K562 (cell line): Measurements from ENCODE around the gene MICAL2. TPM values are rescaled to one million over a fixed set of nuclear protein-coding genes. Genes with fewer than 3 reads are reported as not detected.

Source experiments
- BACH1 ChIP-seq: fragments of 200-800 bp; sonication (Bioruptor generic); IDR thresholded peaks from 2 replicates; pipeline ENCODE4 v1.6.1; 2016; ENCODE audit warnings: missing genetic modification characterization, missing compliant biosample characterization
- CTCFL ChIP-seq: IDR thresholded peaks from 2 replicates; pipeline ENCODE4 v1.6.1; 2011; ENCODE audit warnings: borderline replicate concordance, low read depth, mild to moderate bottlenecking, moderate library complexity, low read length; ENCODE audit not compliant: insufficient read depth, poor library complexity, severe bottlenecking
- ETV6 ChIP-seq, 3 experiments: fragments of 150-350 bp in 1 of 3; sonication (generic) in 1 of 3; formaldehyde crosslinking in 1 of 3; IDR thresholded peaks; 2 replicates each; pipeline versions ENCODE4 v1.6.1 to v1.8.0; 2014 to 2022; ENCODE audit warnings: borderline replicate concordance in 2 of 3, low read depth in 2 of 3, antibody characterized with exemption in 1 of 3, low read length in 1 of 3, mild to moderate bottlenecking in 1 of 3, missing genetic modification reagents in 1 of 3
- HIVEP1 ChIP-seq: fragments of 250-450 bp; sonication (Bioruptor Pico); IDR thresholded peaks from 2 replicates; pipeline ENCODE4 v1.4.0; 2020; ENCODE audit warnings: mild to moderate bottlenecking
- HMG20B ChIP-seq: fragments of 250-450 bp; sonication (Bioruptor Pico); IDR thresholded peaks from 2 replicates; pipeline ENCODE4 v1.5.0; 2021; ENCODE audit warnings: mild to moderate bottlenecking
- HMGN3 ChIP-seq: IDR thresholded peaks from 2 replicates; pipeline ENCODE4 v1.6.1; 2011; ENCODE audit warnings: borderline replicate concordance, low read depth, mild to moderate bottlenecking, mixed read lengths, low read length; ENCODE audit not compliant: insufficient read length; ENCODE audit errors: extremely low read depth
- NR4A1 ChIP-seq, 2 experiments: fragments of 250-450 bp in 1 of 2; fragments of 450-650 bp in 1 of 2; sonication (Bioruptor Pico) in 1 of 2; IDR thresholded peaks; 2 replicates each; pipeline versions ENCODE4 v1.4.0 to v1.6.1; 2016 to 2020; ENCODE audit warnings: mild to moderate bottlenecking in 2 of 2, missing compliant biosample characterization in 1 of 2, missing genetic modification characterization in 1 of 2, moderate library complexity in 1 of 2
- SNAPC5 ChIP-seq: fragments of 250-450 bp; sonication (Bioruptor Pico); IDR thresholded peaks from 2 replicates; pipeline ENCODE4 v1.8.0; 2021; ENCODE audit warnings: moderate library complexity, mild to moderate bottlenecking, inconsistent platforms
- SREBF2 ChIP-seq: sonication (generic); formaldehyde crosslinking; IDR thresholded peaks from 2 replicates; pipeline ENCODE4 v1.4.0; 2020; ENCODE audit warnings: mild to moderate bottlenecking, missing genetic modification reagents
- TAF15 ChIP-seq: fragments of 200-400 bp; formaldehyde crosslinking; IDR thresholded peaks from 2 replicates; pipeline ENCODE4 v1.6.1; 2017; ENCODE audit warnings: mild to moderate bottlenecking, low read depth, low read length, moderate library complexity
- TBP ChIP-seq: optimal IDR thresholded peaks from 2 replicates; pipeline ENCODE3; 2011; ENCODE audit warnings: low read depth, low read length, improper control_type of control experiment
- TEAD1 ChIP-seq, 2 experiments: fragments of 450-650 bp in 1 of 2; sonication (generic) in 1 of 2; formaldehyde crosslinking; IDR thresholded peaks; 2 replicates each; pipeline versions ENCODE4 v1.4.0 to v1.8.0; 2020 to 2022; ENCODE audit warnings: mild to moderate bottlenecking in 2 of 2, missing genetic modification reagents in 1 of 2
- ZKSCAN3 ChIP-seq: fragments of 250-450 bp; sonication (Bioruptor Pico); IDR thresholded peaks from 2 replicates; pipeline ENCODE4 v1.4.0; 2020
- ZNF282 ChIP-seq: sonication (generic); formaldehyde crosslinking; IDR thresholded peaks from 2 replicates; pipeline ENCODE4 v1.8.1; 2023; ENCODE audit warnings: missing genetic modification reagents
- polyA plus RNA-seq, 8 experiments: library from polyadenylated mRNA; depleted of rRNA in 4 of 8; stranded (reverse) in 5 of 8; unstranded in 3 of 8; fragments of >200 nt; fragmentation: Nextera tagmentation in 2 of 8; fragmentation: Illumina TruSeq in 1 of 8; extraction: Ambion mirVana in 2 of 8; extraction: Trizol in 1 of 8; gene quantifications; 2 replicates each; pipeline versions ENCODE4 v1.2.1 to v1.2.3, GENCODE V29; 2011 to 2014; ENCODE audit warnings: inconsistent platforms in 1 of 8, missing spikeins in 1 of 8
- total RNA-seq, 7 experiments: library from RNA; depleted of rRNA in 6 of 7; stranded (reverse); fragments of >200 nt in 6 of 7; fragmentation: Illumina TruSeq in 2 of 7; extraction: Trizol in 2 of 7; gene quantifications; 2 replicates each; pipeline versions ENCODE4 v1.2.1 to v1.2.3, GENCODE V29; 2011 to 2021; ENCODE audit warnings: low replicate concordance in 1 of 7
- TF ChIP-seq, protein P1 (sequence below): fragments of 450-650 bp; formaldehyde crosslinking; IDR thresholded peaks from 2 replicates; pipeline ENCODE4 v1.4.0; 2020; ENCODE audit warnings: mild to moderate bottlenecking
- TF ChIP-seq, protein P2 (sequence below): fragments of 250-450 bp; sonication (Bioruptor Pico); IDR thresholded peaks from 2 replicates; pipeline ENCODE4 v1.5.0; 2021; ENCODE audit warnings: mild to moderate bottlenecking, borderline replicate concordance

MICAL2 gene
- total and polyA plus RNA-seq, 9 of the 15 experiments (the other 6 are each of a cell fraction or from before 2014, with no cell fraction given) = 4.7 to 64.2 (median 33.6) TPM

GRCh38 chr11:12149672-12150225, 39.4 kb downstream of the MICAL2 start (continued):
- peak; percentile 35 to 64; a peak in 2 of 4 replicates for TF ChIP-seq TEAD1 (CRISPR knock-in tag; IDR thresholded peaks at IDR 0.05)
- TF ChIP-seq, protein P1, sequence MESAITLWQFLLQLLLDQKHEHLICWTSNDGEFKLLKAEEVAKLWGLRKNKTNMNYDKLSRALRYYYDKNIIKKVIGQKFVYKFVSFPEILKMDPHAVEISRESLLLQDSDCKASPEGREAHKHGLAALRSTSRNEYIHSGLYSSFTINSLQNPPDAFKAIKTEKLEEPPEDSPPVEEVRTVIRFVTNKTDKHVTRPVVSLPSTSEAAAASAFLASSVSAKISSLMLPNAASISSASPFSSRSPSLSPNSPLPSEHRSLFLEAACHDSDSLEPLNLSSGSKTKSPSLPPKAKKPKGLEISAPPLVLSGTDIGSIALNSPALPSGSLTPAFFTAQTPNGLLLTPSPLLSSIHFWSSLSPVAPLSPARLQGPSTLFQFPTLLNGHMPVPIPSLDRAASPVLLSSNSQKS (CRISPR knock-in tag) = no peak
- no peak for TF ChIP-seq CTCFL
- no peak for TF ChIP-seq HIVEP1 (CRISPR knock-in tag)
- TF ChIP-seq NR4A1 (CRISPR knock-in tag; IDR thresholded peaks at IDR 0.05) = 0 out of 2 replicates have a peak, but pooled peaks have one; percentile 29
- TF ChIP-seq NR4A1 (tag; IDR thresholded peaks at IDR 0.05) = no peak
- TF ChIP-seq TAF15 = no peak
- no peak for TF ChIP-seq SREBF2
- TF ChIP-seq ZNF282 (CRISPR knock-in tag) = no peak
- peak in 1 of 2 experiments; percentile 60; a peak in 1 of 4 replicates for TF ChIP-seq ETV6 (IDR thresholded peaks at IDR 0.05; ENCODE audit: borderline replicate concordance in 1 of 2, low read depth in 2 of 2, low read length in 1 of 2)
- no peak for TF ChIP-seq ETV6 (CRISPR knock-in tag; IDR thresholded peaks at IDR 0.05; ENCODE audit: borderline replicate concordance)
- TF ChIP-seq ZKSCAN3 (CRISPR knock-in tag) = no peak
- no peak for TF ChIP-seq HMG20B (CRISPR knock-in tag)
- TF ChIP-seq, protein P2, sequence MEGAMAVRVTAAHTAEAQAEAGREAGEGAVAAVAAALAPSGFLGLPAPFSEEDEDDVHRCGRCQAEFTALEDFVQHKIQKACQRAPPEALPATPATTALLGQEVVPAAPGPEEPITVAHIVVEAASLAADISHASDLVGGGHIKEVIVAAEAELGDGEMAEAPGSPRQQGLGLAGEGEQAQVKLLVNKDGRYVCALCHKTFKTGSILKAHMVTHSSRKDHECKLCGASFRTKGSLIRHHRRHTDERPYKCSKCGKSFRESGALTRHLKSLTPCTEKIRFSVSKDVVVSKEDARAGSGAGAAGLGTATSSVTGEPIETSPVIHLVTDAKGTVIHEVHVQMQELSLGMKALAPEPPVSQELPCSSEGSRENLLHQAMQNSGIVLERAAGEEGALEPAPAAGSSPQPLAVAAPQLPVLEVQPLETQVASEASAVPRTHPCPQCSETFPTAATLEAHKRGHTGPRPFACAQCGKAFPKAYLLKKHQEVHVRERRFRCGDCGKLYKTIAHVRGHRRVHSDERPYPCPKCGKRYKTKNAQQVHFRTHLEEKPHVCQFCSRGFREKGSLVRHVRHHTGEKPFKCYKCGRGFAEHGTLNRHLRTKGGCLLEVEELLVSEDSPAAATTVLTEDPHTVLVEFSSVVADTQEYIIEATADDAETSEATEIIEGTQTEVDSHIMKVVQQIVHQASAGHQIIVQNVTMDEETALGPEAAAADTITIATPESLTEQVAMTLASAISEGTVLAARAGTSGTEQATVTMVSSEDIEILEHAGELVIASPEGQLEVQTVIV (CRISPR knock-in tag) = no peak
- TF ChIP-seq HMGN3 = no peak
- TF ChIP-seq BACH1 = peak; percentile 24; the same call in 1 of the 2 replicates
- no peak for TF ChIP-seq SNAPC5
- TF ChIP-seq TBP = no peak
